ENCODE measurements around the gene ST3GAL2.

DNA sequence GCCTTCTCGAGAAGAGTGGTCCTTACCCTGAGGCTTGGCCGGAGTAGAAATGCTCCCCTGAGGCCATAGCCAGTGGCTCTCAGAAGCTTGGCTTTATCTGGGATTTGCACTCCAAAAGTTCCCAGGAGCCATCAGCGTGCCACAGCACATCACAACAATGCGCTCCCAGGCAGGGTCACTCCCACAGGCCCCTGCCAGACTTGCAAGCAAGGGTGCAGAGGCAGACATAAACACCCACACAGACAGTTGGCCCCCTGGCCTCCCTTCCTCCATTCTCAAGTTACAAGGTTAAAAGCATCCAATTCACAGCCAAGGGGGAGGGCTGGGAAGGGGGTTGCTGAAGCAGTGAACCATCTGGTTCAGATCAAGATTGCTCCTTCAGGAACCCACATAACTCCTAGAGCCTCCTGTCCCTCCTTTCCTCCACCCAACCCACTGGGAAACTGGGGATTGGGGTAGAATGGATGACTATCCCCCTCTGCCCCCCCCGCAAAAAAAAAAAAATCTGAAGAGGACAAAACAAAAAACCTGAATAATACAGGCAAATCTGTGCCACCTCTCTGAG, 1.8 kb downstream of the ST3GAL2 start:
- peak; percentile 89 for TF ChIP-seq FOXK1 (CRISPR knock-in tag; IDR thresholded peaks at IDR 0.05)
- TF ChIP-seq CTCF (IDR thresholded peaks at IDR 0.05) = no peak
- no peak for TF ChIP-seq ZMAT4 (CRISPR knock-in tag; IDR thresholded peaks at IDR 0.05)
- no peak for TF ChIP-seq CREB1 (CRISPR knock-in tag; IDR thresholded peaks at IDR 0.05)
- TF ChIP-seq TP53 (CRISPR knock-in tag; IDR thresholded peaks at IDR 0.05) = no peak
- no peak for TF ChIP-seq GABPB1 (CRISPR knock-in tag; IDR thresholded peaks at IDR 0.05)

All from WTC11 (cell line).